Activated CD4-positive, alpha-beta T cell treated with anti-CD3 and anti-CD28 coated beads, Interleukin-2, amount 10 ng/mL, durations not matched to agents 7 days and 5 days (primary cell): Measurements from ENCODE around the gene STK4. TPM values are rescaled to one million over a fixed set of nuclear protein-coding genes. Genes with fewer than 3 reads are reported as not detected.

Experiments
- CTCF ChIA-PET: fragments of 350-600 bp; sonication (Branson Sonifier 250); formaldehyde crosslinking; loops from one replicate; lab custom pipeline; 2021; ENCODE audit warnings: antibody characterized with exemption; lab: Charles Lee
- POLR2A ChIA-PET: fragments of 350-600 bp; sonication (Branson Sonifier 250); formaldehyde crosslinking; loops from one replicate; lab custom pipeline; 2021; ENCODE audit warnings: antibody characterized with exemption; lab: Charles Lee
- DNase-seq: peaks from one replicate; pipeline ENCODE4 v3.0.0-alpha.2; 2020
- H3K27ac Mint-ChIP-seq: one replicate; pipeline ENCODE4 v1.8.0; 2021; ENCODE audit warnings: mild to moderate bottlenecking, moderate library complexity, mixed read lengths
- H3K27me3 Mint-ChIP-seq: one replicate; pipeline ENCODE4 v1.8.0; 2021; ENCODE audit warnings: mixed read lengths
- H3K36me3 Mint-ChIP-seq: one replicate; pipeline ENCODE4 v1.8.0; 2021; ENCODE audit warnings: low read depth, mixed read lengths
- H3K4me1 Mint-ChIP-seq: one replicate; pipeline ENCODE4 v1.8.0; 2021; ENCODE audit warnings: mixed read lengths
- H3K4me3 Mint-ChIP-seq: one replicate; pipeline ENCODE4 v1.8.0; 2021; ENCODE audit warnings: mild to moderate bottlenecking, moderate library complexity, mixed read lengths
- H3K9me3 Mint-ChIP-seq: one replicate; pipeline ENCODE4 v1.8.0; 2021; ENCODE audit warnings: mixed read lengths
- total RNA-seq, 2 experiments: library from RNA; stranded (reverse); gene quantifications; one replicate each; pipeline ENCODE4 v1.2.3, GENCODE V29; 2021

The STK4 gene
- total RNA-seq, 2 experiments from 2014 or later = 201 to 229 TPM

- Mint-ChIP-seq H3K27ac (no peak overlapping the region), H3K9me3 (no peaks in the 10 kb centered on the region), H3K4me3 (no peak overlapping the region), H3K27me3 (no peaks in the 10 kb centered on the region), H3K36me3 (peaks cover 43% of the 10 kb centered on the region), H3K4me1 (no peaks in the 10 kb centered on the region)
- POLR2A ChIA-PET = no interaction called here
- DNase-seq = no peak
- CTCF ChIA-PET = interaction anchor here (0.9 kb wide), 1 partner anchor 10 kb away, joined by 5 read pairs; no protein-coding TSS in a partner anchor
Observed at GRCh38 chr20:45087097-45087790, 120.9 kb downstream of the STK4 start.

DNA sequence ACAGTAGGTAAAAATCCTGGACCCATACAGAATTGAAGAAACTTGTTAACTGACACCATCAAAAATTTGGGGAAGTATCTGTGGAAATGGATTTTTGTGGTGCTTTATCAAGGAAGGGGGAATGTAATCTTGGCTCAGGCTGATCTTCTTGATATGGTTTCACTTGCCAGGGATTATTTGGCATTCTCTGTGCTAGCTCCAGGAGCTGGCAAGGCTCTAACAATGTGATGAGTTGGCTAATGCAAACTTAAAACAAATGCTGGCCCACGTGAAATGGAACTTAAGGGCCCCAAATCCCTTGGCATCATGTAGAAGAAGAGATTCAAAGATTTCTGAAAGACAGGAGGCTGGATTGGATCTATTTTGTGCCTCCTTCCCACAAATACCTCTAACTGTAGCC, 121.5 kb downstream of the STK4 start:
- Mint-ChIP-seq H3K4me3 (no peak overlapping the region), H3K27ac (peak overlapping the region; percentile 11), H3K9me3 (no peaks in the 10 kb centered on the region), H3K4me1 (no peaks in the 10 kb centered on the region), H3K27me3 (no peaks in the 10 kb centered on the region), H3K36me3 (peaks cover 38% of the 10 kb centered on the region)
- DNase-seq = no peak
- CTCF ChIA-PET = interaction anchor here (0.9 kb wide), 1 partner anchor 11 kb away, joined by 5 read pairs; no protein-coding TSS in a partner anchor
- POLR2A ChIA-PET = no interaction called here

DNA sequence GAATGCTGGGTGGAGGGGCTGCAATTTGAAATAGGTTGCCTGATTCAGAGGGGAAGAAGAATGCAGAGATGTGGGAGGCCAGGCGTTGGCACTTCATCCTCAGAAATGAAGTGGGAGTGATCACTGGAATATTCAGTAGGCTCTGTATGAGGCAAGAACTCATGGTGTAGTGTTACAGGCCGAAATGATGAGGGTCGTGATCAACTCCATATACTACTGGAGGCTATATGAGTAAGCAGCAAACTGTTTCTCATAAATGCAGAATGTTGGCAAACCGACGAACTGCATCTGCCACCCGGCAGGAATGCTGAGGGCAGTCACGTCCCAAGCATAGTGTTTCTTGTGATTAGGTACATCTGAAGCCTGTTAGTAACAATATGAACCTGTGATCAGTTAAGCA, 121.9 kb downstream of the STK4 start:
- DNase-seq = no peak
- Mint-ChIP-seq H3K4me3 (no peak overlapping the region), H3K4me1 (no peaks in the 10 kb centered on the region), H3K27me3 (no peaks in the 10 kb centered on the region), H3K27ac (peak overlapping the region; percentile 11), H3K36me3 (peaks cover 33% of the 10 kb centered on the region), H3K9me3 (no peaks in the 10 kb centered on the region)
- ChIA-PET CTCF (interaction anchor here (0.9 kb wide), 1 partner anchor 11 kb away, joined by 5 read pairs; no protein-coding TSS in a partner anchor), POLR2A (no interaction called here)

- no peak overlapping the region for H3K27ac Mint-ChIP-seq
- ChIA-PET CTCF (interaction anchor here (1.3 to 1.4 kb wide), 2 partner anchors 15 to 23 kb away, joined by 3 read pairs; no protein-coding TSS in a partner anchor), POLR2A (no interaction called here)
- H3K27me3 Mint-ChIP-seq = no peaks in the 10 kb centered on the region
- no peaks in the 10 kb centered on the region for H3K4me1 Mint-ChIP-seq
- H3K4me3 Mint-ChIP-seq = no peak overlapping the region
- peaks cover 21% of the 10 kb centered on the region for H3K36me3 Mint-ChIP-seq
- no peak for DNase-seq
- H3K9me3 Mint-ChIP-seq = no peaks in the 10 kb centered on the region
Observed at GRCh38 chr20:45090481-45090880, 124.2 kb downstream of the STK4 start.

DNA sequence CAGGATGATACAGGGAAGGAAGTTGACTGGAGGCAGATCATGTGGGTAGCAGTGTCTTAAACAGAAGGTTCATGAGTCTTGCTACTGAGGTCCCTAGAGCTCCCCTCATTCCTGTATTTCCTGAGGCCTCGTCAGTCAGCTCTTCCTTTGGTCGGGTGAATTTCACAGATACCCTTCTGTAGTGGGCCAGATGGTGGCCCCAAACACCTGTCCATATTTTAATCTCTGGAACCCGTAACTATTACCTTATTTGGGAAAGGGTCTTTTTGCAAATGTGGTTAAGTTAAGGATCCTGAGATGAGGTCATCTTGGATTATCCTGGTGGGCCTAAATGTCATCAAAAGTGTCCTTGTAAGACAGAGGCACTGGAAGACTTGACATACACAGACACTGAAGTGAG, 125.1 kb downstream of the STK4 start:
- POLR2A ChIA-PET = no interaction called here
- Mint-ChIP-seq H3K36me3 (peaks cover 13% of the 10 kb centered on the region), H3K27ac (no peak overlapping the region), H3K4me3 (no peak overlapping the region), H3K9me3 (no peaks in the 10 kb centered on the region), H3K27me3 (no peaks in the 10 kb centered on the region), H3K4me1 (no peaks in the 10 kb centered on the region)
- CTCF ChIA-PET = interaction anchor here (0.6 to 1.4 kb wide), 2 partner anchors 16 to 47 kb away, joined by 3 to 4 read pairs; no protein-coding TSS in a partner anchor
- DNase-seq = no peak

DNA sequence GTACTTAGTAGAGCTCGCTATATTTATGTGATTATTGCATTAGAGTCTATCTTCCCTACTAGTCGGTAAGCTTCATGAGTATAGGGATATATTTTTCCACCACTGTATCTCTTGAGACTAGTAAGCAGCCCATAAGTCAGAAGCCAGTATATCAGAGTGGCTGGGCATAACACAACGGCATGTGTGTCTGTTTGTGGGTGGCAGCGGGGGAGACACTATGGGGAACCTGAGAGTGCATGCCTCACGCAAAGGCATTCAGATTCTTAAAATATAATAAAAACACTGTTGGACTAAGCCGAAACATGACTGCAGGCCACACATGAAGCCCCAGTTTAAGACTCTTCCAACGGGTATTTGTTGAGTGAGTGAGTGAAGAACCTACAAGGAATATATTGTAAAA, 126.6 kb downstream of the STK4 start:
- peaks cover 4% of the 10 kb centered on the region for H3K36me3 Mint-ChIP-seq
- no peak overlapping the region for H3K4me3 Mint-ChIP-seq
- H3K4me1 Mint-ChIP-seq = peaks cover 5% of the 10 kb centered on the region
- H3K27ac Mint-ChIP-seq = no peak overlapping the region
- DNase-seq = no peak
- CTCF ChIA-PET = interaction anchor here (1.2 to 1.5 kb wide), 2 partner anchors 13 to 49 kb away, joined by 3 to 4 read pairs; no protein-coding TSS in a partner anchor
- POLR2A ChIA-PET = no interaction called here
- H3K27me3 Mint-ChIP-seq = peaks cover 11% of the 10 kb centered on the region
- H3K9me3 Mint-ChIP-seq = no peaks in the 10 kb centered on the region

- CTCF ChIA-PET = interaction anchor here (1.2 to 3.4 kb wide), 3 partner anchors 12 to 50 kb away, joined by 4 to 18 read pairs (median 5); no protein-coding TSS in a partner anchor
- Mint-ChIP-seq H3K4me3 (no peak overlapping the region), H3K36me3 (peaks cover 4% of the 10 kb centered on the region), H3K27ac (no peak overlapping the region), H3K9me3 (no peaks in the 10 kb centered on the region), H3K4me1 (peaks cover 10% of the 10 kb centered on the region), H3K27me3 (peaks cover 18% of the 10 kb centered on the region)
- DNase-seq = no peak
- POLR2A ChIA-PET = no interaction called here
Observed at GRCh38 chr20:45094201-45094600, 127.9 kb downstream of the STK4 start.

GRCh38 chr20:45094864-45095574, 128.7 kb downstream of the STK4 start:
- POLR2A ChIA-PET = interaction anchor here (0.8 kb wide), 1 partner anchor 51 kb away, joined by 3 read pairs; no protein-coding TSS in a partner anchor
- Mint-ChIP-seq H3K4me1 (peaks cover 10% of the 10 kb centered on the region), H3K27ac (no peak overlapping the region), H3K9me3 (no peaks in the 10 kb centered on the region), H3K27me3 (peaks cover 26% of the 10 kb centered on the region), H3K36me3 (peaks cover 4% of the 10 kb centered on the region), H3K4me3 (no peak overlapping the region)
- CTCF ChIA-PET = interaction anchor here (0.6 to 3.4 kb wide), 10 partner anchors 11 to 742 kb away, joined by 3 to 18 read pairs (median 5); no protein-coding TSS in a partner anchor
- DNase-seq = no peak

DNA sequence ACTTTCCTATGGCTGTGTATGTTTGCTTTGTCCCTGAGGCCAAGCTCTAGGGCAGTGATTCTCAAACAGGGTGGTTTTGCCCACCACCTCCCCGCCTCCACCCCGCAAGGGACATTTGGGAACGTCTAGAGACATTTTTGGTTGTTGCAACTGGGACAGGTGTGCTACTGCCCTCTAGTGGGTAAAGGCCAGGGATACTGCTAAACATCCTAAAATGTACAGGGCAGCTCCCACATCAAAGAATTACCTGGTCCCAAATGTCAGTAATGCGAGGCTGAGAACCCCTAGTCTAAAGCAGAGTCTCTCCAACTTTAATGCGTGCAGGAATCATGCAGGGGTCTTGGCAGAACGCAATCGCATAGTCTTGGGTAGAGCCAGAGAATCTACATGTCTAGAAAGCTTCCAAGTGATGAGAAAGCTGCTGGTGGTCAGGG, 129.5 kb downstream of the STK4 start:
- Mint-ChIP-seq H3K4me3 (no peak overlapping the region), H3K4me1 (peaks cover 12% of the 10 kb centered on the region), H3K27me3 (peaks cover 32% of the 10 kb centered on the region), H3K36me3 (no peaks in the 10 kb centered on the region), H3K27ac (no peak overlapping the region), H3K9me3 (no peaks in the 10 kb centered on the region)
- ChIA-PET CTCF (interaction anchor here (0.6 to 3.4 kb wide), 19 partner anchors 10 to 675 kb away, joined by 3 to 18 read pairs (median 4); no protein-coding TSS in a partner anchor), POLR2A (interaction anchor here (0.8 kb wide), 1 partner anchor 52 kb away, joined by 3 read pairs; no protein-coding TSS in a partner anchor)
- DNase-seq = peak; percentile 73

DNA sequence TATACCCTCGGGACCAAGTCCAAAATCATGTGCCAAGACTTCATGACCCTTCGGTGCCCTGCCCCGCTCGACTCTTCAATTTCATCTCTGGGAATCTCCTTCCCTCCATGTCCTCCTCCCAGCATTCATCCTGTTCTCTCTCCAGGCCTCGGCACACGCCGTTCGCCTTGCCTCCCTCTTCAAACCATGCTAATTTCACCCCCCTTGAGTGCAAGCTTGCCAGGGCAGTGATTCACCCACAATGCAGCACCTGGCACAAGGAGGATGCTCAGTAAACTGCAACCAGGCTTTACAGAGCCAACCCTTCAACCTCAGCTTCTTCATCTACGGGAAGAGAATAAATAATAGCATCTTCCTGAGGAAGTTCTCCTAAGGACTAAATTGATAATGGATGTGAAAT, 130.5 kb downstream of the STK4 start:
- POLR2A ChIA-PET = no interaction called here
- peaks cover 14% of the 10 kb centered on the region for H3K4me1 Mint-ChIP-seq
- H3K27ac Mint-ChIP-seq = no peak overlapping the region
- DNase-seq = no peak
- CTCF ChIA-PET = interaction anchor here (0.6 to 3.4 kb wide), 13 partner anchors 8 to 674 kb away, joined by 3 to 18 read pairs (median 4); no protein-coding TSS in a partner anchor
- H3K9me3 Mint-ChIP-seq = no peaks in the 10 kb centered on the region
- peaks cover 39% of the 10 kb centered on the region for H3K27me3 Mint-ChIP-seq
- no peaks in the 10 kb centered on the region for H3K36me3 Mint-ChIP-seq
- H3K4me3 Mint-ChIP-seq = no peak overlapping the region

DNA sequence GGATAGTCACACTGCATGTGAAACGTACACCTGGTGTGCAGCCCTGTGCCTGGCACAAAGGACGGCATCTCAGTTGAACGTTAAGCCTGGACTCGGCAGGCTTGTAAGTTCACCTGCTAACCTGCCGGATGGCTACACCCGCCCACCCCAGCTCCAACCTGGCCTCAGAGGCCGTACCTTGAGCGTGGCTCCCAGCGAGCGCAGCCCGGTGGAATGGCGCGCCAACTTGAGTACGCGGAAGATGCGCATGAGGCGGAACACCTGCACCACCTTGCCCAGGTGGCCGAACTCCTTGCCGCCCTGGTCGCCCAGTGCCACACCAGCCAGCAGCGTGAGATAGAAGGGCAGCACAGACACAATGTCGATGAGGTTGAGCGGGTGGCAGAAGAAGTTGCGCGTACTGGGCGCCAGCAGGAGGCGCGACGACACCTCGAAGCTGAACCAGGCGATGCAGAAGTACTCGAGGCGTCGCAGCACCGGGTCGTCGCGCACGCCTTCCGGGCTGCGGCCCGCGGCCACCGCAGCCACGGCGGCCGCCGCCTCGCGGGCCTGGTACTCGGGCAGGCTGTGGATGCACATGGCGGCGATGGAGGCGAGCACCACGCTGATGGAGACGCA, 131.3 kb downstream of the STK4 start:
- Mint-ChIP-seq H3K27ac (no peak overlapping the region), H3K4me3 (peak overlapping the region; percentile 43), H3K4me1 (peaks cover 14% of the 10 kb centered on the region), H3K27me3 (peaks cover 43% of the 10 kb centered on the region), H3K36me3 (no peaks in the 10 kb centered on the region), H3K9me3 (no peaks in the 10 kb centered on the region)
- CTCF ChIA-PET = interaction anchor here (0.9 to 3.4 kb wide), 10 partner anchors 9 to 673 kb away, joined by 3 to 18 read pairs (median 4); no protein-coding TSS in a partner anchor
- DNase-seq = peak; percentile 55
- POLR2A ChIA-PET = interaction anchor here (1.0 kb wide), 1 partner anchor 135 kb away, joined by 3 read pairs; no protein-coding TSS in a partner anchor
